G401.6 (cell line): Measurements from ENCODE around the gene EI24.

Source experiments
- FAIRE-seq: peaks from 2 replicates; lab custom pipeline; 2012; peaks lifted over from hg19 to GRCh38; lab: Jason Lieb, UNC

The EI24 gene

DNA sequence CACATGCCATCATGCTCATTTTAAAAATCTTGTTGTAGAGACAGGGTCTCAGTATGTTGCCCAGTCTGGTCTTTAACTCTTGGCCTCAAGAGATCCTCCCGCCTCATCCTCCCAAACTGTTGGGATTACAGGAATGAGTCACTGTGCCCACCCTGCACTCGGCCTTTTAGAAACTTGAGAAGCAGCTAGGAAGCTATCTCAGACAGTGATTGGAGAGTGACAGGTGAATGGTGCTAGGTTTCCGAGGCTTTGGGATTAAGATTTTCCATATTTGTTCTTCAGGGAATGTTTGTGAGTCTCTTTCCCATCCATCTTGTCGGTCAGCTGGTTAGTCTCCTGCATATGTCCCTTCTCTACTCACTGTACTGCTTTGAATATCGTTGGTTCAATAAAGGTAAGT, 10.5 kb downstream of the EI24 start:
- FAIRE-seq: no peak

DNA sequence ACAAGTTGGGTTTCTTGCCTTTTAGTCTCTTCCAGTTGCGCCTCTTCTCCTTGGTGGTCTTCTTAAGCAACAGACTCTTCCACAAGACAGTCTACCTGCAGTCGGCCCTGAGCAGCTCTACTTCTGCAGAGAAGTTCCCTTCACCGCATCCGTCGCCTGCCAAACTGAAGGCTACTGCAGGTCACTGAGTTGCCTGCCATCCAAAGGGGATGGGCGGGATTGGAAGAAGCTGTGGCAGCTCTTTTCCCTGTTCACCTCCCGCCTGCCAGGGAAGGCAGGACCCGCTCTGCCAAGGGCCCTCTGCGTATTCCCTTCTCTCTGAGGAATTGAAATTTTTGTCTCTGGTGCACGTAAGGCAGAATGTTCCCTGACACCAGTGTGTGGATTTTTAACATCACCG, 14.2 kb downstream of the EI24 start:
- FAIRE-seq: no peak

DNA sequence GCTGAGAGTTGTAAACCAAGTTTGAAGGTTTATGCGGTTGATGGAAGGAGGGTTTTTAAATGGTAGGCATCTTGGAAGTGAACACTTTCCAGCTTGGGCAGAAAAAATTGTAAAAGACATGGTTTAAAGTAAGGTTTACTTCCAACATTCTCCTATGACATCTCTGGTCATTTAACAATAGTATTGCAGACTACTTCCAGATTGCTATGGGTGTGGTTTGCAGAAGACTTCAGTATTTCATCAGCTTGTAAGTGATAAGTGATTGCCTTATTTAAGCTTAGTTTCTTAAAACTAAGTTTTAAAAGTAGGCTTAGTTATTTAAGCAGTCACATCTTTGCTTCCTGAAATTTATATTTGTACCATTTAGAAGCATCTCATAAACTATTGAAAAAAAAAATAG, 16.2 kb downstream of the EI24 start:
- no peak for FAIRE-seq

DNA sequence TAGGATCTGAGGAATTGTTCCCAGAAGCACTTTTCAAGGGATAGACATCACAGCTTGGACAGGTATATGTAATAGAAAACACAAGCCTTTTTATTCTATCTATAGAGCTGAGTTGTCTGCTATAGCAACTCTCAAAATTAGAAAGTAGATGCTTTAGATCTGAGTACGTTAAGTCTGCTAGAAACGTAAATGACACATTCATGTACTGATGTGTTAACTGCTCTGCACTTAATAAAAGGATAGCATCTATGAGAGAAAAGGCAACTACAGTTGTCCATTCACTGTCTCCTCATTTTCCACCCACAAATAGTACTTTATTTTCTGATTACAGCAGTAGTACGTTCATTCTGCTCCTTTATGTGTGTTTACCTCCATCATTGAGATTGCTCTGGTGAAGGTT, 17.3 kb downstream of the EI24 start:
- no peak for FAIRE-seq

DNA sequence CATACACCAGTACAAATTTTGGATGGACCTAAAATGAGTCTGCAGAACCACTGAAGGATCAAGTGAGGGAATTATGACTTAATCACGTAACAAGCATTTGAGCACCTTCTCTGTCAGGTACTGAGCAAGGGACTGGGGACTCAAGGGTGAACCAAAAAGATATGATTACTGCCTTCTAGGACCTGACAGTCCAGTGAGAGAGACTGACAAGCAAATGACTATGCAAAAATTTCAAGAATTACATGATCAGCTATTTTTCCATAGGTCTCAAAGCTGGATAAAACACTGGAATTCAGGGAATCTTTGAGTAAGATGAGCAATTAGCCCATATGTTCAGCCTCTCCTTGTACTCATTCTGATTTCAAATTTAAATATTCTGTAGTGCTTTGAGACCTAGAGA, 18.2 kb downstream of the EI24 start:
- no peak for FAIRE-seq

DNA sequence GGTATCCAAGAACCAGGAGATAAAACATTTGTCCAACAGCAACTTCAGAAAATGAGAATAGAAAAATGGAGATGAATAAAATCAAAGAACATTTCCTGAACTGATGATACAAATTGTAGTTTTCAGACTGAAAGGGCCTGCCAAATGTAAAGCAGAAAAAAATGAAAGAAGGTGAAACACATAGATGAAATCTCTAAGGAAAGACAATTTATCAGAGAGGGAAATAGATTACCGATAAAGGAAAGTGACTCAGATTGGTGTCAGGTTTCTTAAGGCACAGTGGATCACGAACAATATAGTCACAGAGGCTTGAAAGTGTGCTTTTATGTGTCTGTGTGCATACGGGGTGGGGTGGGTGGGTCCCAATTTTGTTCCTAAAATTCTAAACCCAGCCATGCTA, 19.2 kb downstream of the EI24 start:
- no peak for FAIRE-seq

DNA sequence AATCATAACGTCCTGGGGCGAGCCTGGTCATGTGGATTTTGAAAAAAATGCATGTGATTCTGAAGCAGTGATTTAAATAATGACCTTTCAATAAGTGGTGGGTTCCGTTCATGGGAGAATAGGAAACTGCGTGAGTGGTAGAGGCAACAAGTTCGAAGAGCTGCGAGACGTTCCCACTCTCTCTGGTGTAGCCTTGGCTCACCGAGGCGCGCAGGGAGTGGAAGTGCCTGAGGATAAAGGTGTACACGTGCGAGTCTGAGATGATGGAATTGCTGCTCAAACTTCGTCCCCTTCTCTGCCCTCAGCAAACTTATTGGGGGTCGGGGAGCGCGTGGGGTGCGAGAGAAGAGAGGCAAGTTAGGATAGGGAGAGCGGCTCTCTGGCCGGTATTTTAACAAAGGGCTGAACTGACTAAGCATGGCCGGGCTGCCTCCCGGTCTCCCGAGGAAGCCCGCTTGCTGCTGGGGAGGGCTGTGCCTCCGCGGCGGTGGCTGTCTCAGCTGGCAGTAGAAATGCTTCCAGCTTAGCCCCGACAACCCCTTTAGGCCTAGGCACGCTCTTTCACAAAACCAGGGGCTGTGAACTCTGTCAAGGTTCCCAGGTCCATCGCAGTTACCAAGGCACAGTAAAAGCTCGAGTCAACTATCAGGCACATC, 22.5 kb downstream of the EI24 start:
- no peak for FAIRE-seq

DNA sequence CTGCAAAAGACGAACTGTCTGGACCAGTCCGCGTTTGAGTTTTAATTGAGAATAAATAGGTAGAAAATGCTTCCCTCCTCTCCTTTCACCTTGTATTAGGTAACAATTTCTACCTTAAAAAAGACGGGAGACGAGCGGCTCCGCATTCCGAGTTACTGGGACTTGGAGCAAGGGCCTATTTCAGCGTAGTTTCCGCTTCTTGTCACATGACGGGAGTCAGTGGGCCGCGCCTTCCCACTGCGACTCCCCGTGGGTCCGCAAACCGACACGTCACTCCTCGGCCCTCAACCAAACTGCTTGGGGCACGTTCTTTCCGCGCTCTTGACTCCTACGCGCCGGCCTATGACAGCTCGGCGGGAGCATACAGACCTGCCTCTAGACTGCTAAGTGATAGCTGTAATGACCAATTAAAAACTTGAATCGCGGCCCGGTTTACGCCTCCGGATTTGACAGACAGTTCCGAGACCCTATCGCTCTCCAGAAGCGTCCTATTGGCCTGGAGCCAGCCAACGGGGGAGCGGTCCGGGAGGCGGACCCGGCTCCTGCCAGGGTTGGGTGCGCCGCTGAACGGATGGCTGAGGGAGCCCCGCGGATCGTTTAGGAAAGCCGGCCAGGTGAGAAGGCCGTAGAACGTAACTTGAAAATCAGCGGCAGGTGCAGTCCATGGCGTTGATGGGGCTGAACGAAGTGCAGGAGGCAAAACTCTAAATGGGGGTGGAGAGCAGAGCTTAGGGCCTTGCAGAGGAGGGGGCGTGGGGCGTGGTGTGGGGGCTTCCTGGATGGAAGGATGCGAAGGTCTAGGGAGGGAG, 23.2 kb downstream of the EI24 start, which contains the start of gene STT3A:
Gene STT3A, plus strand, starts transcription at position 548 of the 809 bp plus-strand sequence. CDS start 3,064 bp downstream, outside the sequence.
- FAIRE-seq: peak; percentile 98

DNA sequence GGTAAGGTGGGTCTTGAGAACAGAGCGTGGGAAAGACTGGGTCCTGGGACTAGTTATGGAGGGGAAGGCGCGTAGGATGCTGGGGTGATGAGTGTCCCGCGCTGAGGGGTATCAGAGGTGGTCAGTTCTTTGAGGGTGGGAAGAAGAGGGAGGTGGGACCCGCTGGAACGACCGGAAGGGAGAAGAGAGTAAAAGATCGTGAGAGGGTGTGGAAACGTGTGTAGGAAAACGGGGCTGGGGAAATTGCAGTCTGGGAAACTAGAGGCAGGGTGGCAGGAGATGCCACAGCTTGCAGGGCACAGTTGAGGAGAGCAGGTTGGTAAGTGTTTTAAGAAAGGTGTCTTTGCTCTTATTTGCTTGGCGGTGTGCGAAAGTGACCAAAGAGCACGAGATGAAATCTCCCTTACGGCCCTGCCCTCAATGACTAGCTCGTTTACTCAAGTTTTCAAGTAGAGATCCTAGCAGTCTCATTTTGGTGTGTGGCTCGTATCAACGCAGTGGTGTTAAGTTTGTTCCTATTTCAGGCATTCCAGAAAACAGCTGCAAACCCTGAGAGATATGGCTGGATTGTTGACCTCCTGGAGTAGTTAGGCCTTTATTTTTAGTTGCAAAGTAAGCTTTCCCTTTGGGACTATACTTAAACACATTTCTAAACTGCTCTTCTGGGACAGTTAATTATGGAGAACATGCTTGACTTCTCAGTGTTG, 24.0 kb downstream of the EI24 start:
- no peak for FAIRE-seq

DNA sequence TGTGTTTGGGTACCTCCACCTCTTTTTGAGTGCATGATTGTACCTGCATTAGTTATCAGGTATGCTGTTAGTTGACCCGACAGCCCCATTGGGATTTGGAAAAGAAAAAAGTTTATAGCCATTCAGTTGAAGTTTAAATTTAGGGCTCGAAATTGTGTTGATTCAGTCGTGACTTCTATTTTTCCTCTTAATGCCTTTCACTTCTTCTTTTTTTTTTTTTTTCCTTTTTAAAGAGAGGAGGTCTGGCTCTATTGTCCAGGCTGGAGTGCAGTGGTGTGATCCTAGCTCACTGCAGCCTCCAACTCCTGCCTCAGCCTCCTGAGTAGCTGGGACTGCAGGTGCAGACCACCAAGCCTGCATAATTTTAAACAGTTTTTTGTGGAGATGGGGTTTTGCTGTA, 25.7 kb downstream of the EI24 start:
- no peak for FAIRE-seq

DNA sequence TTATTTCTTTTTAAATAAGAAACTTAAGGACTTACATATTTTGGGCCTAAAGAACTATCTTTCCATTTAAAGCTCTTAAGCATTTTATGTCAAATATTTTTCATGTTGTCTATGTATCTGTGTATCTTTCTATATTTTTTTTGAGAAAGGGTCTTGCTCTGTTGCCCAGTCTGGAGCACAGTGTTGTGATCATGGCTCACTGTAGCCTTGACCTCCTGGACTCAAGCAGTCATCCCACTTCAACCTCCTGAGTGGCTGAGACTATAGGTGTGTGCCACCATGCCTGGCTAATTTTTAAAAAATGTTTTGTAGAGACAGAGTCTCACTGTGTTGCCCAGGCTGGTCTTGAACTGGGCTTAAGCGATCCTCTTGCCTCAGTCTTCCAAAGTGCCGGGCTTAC, 31.4 kb downstream of the EI24 start:
- FAIRE-seq: no peak

DNA sequence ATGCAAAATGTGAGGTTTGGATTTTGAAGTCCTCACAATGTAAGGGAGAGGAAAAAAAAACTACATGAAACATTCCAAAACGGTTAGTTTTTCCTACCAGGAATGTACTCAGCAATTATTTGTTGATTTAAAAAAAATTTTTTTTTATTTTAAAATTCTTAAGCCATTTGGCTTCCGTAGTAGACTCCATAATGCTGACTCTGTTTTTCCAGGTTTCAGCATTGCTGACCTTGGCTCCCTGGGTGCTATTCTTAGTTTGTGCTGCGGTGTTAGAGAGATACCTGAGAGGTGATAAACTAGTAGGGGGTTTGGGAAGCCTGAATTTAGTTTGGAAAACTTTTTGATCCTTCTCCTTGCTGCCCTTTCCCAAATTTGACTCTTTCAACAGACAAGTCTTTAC, 33.9 kb downstream of the EI24 start:
- no peak for FAIRE-seq

DNA sequence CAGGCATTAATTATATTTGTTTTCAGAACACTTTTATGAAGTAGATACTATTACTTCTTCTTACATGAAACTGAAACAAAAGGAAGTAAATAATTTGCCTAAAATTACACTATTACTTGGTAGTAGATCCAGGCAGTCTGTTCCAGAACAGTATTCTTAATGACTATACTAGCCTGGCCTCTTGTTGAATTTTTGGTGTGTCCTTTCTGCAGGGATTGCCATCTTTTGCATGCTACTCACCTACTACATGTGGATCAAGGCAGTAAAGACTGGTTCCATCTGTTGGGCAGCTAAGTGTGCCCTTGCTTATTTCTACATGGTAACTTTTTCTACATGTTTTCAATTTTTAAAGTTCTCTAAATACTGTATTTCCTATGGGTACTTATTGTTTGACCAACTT, 36.1 kb downstream of the EI24 start:
- FAIRE-seq: no peak

DNA sequence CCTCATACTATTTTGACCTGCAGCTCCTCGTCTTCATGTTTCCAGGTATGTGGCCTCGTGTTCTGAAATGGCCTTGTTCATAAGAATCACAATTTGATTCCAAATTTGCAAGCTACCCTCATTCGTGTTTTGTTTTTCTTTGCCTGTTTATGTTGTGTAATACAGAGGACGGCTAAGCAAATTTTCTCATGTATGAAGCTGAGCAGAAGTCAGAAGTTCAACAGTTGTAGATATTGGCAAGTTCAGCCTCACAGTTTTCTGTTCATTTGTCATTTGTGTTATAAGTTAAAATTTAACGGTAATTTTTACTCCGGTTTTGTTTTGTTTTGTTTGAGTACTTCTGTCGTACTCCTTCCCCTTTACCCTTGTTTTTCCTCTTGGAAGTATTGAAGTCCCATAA, 40.3 kb downstream of the EI24 start:
- FAIRE-seq: no peak

DNA sequence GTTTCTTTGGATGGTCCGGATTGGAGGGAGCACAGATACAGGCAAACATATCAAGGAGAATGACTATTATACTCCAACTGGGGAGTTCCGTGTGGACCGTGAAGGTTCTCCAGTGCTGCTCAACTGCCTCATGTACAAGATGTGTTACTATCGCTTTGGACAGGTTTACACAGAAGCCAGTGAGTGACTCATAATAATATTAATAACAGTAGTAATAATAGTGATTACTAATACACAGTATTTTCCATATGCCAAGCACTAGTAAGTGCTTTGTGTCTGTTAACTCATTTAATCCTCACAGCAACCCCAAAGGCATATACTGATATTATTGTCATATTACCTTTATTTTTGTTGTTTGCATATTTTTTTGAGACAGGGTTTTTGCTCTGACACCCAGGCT, 49.1 kb downstream of the EI24 start:
- FAIRE-seq: no peak

DNA sequence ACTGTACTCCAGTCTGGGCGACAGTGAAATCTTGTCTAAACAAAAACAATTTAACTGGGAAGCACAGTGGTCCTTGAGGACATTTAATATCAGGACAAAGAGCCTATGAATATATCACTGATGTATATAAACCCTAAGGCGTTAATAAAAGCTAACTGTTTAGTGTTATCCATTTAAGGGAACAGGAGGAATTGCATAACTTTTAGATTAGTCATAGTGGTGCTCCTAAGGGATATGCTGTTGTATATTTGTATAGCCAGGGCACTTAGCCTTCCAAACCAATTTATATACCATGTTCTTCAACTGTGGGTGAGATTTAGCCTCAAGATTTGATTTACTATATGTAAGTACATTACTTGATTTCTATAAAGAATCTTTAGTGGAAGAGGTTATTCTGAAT, 52.7 kb downstream of the EI24 start:
- no peak for FAIRE-seq

DNA sequence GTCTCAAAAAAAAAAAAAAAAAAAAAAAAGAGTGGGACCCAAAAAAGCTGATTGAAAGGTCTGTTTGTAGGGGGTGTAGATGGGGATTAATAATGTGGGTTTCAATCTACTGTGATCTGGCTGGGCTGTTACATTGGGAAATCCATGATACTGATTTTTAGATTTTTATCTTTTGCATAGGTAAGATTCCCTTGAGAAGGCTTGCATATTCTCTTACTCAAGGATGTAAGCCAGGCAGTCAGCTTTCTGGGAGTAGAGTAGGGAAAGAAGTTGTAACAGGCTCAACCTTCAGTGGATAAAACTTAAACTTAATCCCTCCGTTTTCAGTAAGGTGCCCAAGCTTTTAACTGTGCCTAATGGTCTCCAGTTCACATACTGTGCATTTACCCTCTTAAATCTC, 53.8 kb downstream of the EI24 start:
- no peak for FAIRE-seq

DNA sequence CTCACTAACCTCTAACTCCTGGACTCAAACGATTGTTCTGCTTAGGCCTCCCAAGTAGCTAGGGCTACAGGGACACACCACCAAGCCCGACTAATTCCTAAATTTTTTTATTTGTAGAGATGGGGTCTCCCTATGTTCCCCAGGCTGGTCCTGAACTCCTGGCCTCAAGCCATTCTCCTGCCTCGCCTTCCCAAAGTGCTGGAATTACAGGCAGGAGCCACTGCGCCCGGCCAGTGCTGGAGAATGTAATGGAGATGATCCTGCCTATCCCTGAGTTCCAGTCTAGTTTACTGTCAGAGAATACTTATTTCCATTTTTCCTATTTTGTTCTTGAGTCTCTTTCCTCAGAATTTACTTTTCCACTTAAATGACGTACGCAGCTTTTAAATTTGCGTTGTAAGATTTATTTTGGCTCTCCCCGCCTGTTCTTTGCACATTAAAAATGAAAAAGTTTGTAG, 55.5 kb downstream of the EI24 start, which contains the start of gene CHEK1:
Gene CHEK1, plus strand, starts transcription at position 408 of the 458 bp plus-strand sequence. CDS start 1,606 bp downstream, outside the sequence.
- FAIRE-seq: no peak

DNA sequence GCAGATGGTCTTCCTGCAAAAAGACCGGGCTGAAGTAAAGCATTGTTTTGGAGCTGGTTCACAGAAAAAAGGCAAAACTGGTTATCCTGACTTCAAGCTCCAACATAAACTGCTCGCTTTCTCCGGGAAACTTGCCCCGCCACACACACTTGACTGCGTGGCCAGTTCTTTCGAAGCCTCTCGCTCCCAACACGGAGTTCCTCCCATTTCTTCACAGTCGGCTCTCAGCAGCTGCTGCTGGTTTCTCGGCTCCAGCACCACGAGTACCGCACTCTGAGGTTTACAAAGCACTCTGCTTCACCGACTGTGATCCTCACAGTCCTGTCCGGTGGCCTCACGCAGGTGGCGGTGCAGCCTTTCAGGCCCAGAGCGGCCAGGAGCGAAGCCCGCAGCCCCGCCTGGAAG, 56.0 kb downstream of the EI24 start:
- no peak for FAIRE-seq

DNA sequence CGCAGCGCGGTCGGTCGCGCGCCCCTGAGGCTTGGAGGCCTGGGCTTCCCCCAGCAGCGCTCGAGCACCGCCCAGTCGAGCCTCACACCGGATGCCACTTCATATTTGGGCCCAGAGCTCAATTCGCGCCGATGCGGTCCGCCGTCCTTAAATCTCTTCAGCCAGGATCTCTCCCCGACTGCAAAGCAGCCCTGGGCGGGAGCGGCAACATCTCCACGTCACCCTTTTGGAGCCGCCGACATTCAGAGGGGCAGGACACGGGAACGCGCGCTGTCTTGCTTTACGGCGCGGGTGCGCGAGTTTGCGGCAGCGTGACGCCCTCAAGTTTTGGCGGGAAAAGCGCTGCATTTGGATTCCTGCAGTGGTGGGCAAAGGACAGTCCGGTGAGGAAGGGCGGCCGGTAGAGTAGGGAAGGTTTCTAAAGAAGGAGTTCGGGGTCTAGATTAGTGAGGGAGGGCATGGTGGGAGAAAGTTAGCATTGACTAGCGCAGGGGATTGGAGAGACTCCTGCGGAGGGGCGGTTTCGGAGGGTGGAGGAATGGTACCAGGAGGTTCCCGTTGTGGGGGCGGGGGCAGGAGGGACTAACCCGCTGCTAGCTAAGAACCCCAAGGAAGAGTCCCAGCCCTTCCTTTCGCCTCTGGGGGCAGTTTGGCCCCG, 56.5 kb downstream of the EI24 start:
- FAIRE-seq: no peak

DNA sequence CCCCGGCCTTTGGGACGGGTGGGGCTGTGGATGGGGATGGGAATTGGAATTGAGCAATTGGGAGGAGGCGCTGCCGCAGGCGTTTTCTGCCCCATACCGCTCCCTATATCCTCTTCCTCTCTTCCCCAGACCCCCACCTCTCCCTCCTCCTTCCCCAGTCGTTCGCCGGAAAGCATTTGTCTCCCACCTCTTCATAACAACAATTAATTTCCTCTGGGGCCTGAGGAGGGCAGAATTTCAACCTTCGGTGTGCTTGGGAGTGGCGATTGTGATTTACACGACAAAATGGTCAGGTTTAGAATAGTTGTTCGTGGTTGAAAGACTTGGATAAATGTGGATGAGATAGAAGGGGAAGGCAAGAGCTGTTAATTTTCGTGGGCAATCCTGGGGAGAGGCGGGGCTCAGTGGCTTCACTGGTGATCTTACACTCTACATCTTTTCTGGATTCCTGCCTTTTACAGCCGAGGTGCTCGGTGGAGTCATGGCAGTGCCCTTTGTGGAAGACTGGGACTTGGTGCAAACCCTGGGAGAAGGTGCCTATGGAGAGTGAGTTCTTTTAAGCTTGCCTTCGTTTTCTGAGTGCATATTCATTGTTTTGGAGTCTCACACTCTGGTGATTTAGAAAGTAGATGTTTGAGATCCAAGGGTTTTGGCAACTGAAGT, 57.1 kb downstream of the EI24 start:
- FAIRE-seq: peak; percentile 95
